CD4-positive, CD25-positive, alpha-beta regulatory T cell (primary cell): ENCODE results near the gene RAVER2. TPM values are rescaled to one million over a fixed set of nuclear protein-coding genes. Genes with fewer than 3 reads are reported as not detected.
"Not testable (repeated sequence)": the region's sequence is repeated elsewhere in the genome, so short reads cannot be mapped to it uniquely, and the experiment has no call there.

Experiments
- ATAC-seq, 2 donors: fragments of 150-1000 bp; cut with Tn5 transposase; one replicate each; pipeline ENCODE4 v1.10.0; 2021; ENCODE audit warnings: low read depth in 2 of 2, moderate number of reproducible peaks in 2 of 2, moderate library complexity in 1 of 2
- DNase-seq, 3 donors: peaks; one replicate each; pipeline versions ENCODE4 v3.0.0 to v3.0.0-alpha.2; 2012 to 2022; ENCODE audit warnings: mixed read lengths in 1 of 3
- H3K27ac ChIP-seq: one replicate; pipeline ENCODE4 v1.7.0; 2013; ENCODE audit warnings: mild to moderate bottlenecking, low read length; ENCODE audit not compliant: insufficient read depth, poor library complexity, severe bottlenecking
- H3K27me3 ChIP-seq: one replicate; pipeline ENCODE4 v1.7.0; 2013; ENCODE audit warnings: low read length; ENCODE audit not compliant: control insufficient read depth, insufficient read depth
- H3K36me3 ChIP-seq: one replicate; pipeline ENCODE4 v1.7.0; 2013; ENCODE audit warnings: mild to moderate bottlenecking, low read length, moderate library complexity; ENCODE audit not compliant: control insufficient read depth, insufficient read depth
- H3K4me1 ChIP-seq: 2 replicates; pipeline ENCODE4 v1.7.0; 2013; ENCODE audit warnings: mild to moderate bottlenecking, low read length; ENCODE audit not compliant: insufficient read depth, control insufficient read depth, poor library complexity, severe bottlenecking
- H3K4me3 ChIP-seq: one replicate; pipeline ENCODE4 v1.7.0; 2013; ENCODE audit warnings: low read depth, mild to moderate bottlenecking, low read length, moderate library complexity
- H3K9me3 ChIP-seq, 2 experiments: 1 replicate in 1 of 2; 2 replicates in 1 of 2; pipeline ENCODE4 v1.7.0; 2013; ENCODE audit warnings: low read length in 2 of 2, mild to moderate bottlenecking in 1 of 2, moderate library complexity in 1 of 2; ENCODE audit not compliant: control insufficient read depth in 2 of 2
- H3K27ac Mint-ChIP-seq, 3 donors: one replicate each; pipeline ENCODE4 v1.8.0; 2020 to 2022; ENCODE audit warnings: mild to moderate bottlenecking in 3 of 3, mixed read lengths in 3 of 3, moderate library complexity in 2 of 3
- H3K27me3 Mint-ChIP-seq: one replicate; pipeline ENCODE4 v1.8.0; 2022; ENCODE audit warnings: mild to moderate bottlenecking, mixed read lengths
- H3K36me3 Mint-ChIP-seq: one replicate; pipeline ENCODE4 v1.8.0; 2020; ENCODE audit warnings: mixed read lengths
- H3K4me1 Mint-ChIP-seq, 4 donors: one replicate each; pipeline ENCODE4 v1.8.0; 2020 to 2022; ENCODE audit warnings: mixed read lengths in 4 of 4, mild to moderate bottlenecking in 1 of 4
- H3K4me3 Mint-ChIP-seq, 4 donors: one replicate each; pipeline ENCODE4 v1.8.0; 2020 to 2022; ENCODE audit warnings: mild to moderate bottlenecking in 4 of 4, mixed read lengths in 4 of 4, moderate library complexity in 3 of 4
- H3K9me3 Mint-ChIP-seq, 7 donors: one replicate each; pipeline ENCODE4 v1.8.0; 2020 to 2022; ENCODE audit warnings: mixed read lengths in 7 of 7, mild to moderate bottlenecking in 3 of 7, moderate library complexity in 2 of 7
- polyA plus RNA-seq, 4 donors: library from polyadenylated mRNA; unstranded; fragments of 300-500 nt; fragmentation: Illumina TruSeq; gene quantifications; one replicate each; pipeline ENCODE4 v1.2.3, GENCODE V29; 2021
- total RNA-seq: library from RNA; stranded (reverse); gene quantifications from one replicate; pipeline ENCODE4 v1.2.3, GENCODE V29; 2022

RAVER2 gene
- total and polyA plus RNA-seq, 5 donors from 2014 or later: 0.32 to 0.84 (median 0.71) TPM

DNA sequence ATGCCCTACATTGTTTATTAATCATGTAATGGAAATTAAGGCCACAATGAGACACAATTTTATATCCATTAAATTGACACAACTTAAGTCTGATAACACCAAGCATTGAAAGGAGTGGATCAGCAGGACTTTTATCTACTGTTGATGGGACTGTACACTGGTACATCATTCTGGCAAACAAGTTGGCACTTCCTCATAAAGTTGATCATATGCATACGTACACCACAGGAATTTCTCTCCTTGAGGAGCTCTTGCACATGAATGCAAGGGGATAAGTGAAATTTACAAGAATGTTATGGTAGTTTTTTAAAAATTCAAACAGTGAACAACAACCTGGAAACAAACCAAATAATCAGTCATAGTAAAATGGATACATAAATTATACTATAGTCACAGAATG is 20.1 kb downstream of the RAVER2 start:
- Mint-ChIP-seq H3K4me3 (peak overlapping the region in 1 of 4 donors; percentile 13), H3K9me3 (no peaks in the 10 kb centered on the region), H3K27me3 (peaks cover 4% of the 10 kb centered on the region), H3K36me3 (no peaks in the 10 kb centered on the region), H3K27ac (no peak overlapping the region), H3K4me1 (peaks cover 0 to 3% (median 1%) of the 10 kb centered on the region in 4 donors)
- Histone ChIP-seq H3K27ac (no peak overlapping the region), H3K27me3 (no peaks in the 10 kb centered on the region), H3K36me3 (no peaks in the 10 kb centered on the region), H3K4me3 (no peak overlapping the region), H3K9me3 (no peaks in the 10 kb centered on the region), H3K4me1 (no peaks in the 10 kb centered on the region)
- no peak for ATAC-seq
- no peak for DNase-seq

DNA sequence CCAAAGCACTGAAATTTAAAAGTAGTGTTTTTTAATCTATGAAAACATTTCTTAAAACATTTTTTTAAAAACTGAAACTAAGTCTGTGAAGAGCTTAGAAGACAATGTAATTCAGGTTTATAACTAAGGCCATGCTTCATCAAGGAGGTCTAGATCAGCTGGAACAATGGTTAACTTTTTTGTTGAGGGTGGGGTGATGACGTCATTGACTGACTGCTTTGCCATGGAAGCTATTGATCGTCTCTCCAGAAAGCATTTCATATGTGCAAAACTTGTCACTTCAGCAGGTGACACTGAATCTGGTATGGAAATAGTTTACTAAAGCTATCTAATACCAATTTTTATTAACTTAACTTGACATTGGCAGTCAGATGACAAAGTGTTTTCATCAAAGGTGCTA is 21.0 kb downstream of the RAVER2 start:
- H3K27ac Mint-ChIP-seq: no peak overlapping the region
- Histone ChIP-seq H3K4me1 (no peaks in the 10 kb centered on the region), H3K27ac (no peak overlapping the region), H3K9me3 (no peaks in the 10 kb centered on the region), H3K36me3 (no peaks in the 10 kb centered on the region), H3K27me3 (no peaks in the 10 kb centered on the region), H3K4me3 (no peak overlapping the region)
- DNase-seq (no peak), ATAC-seq (no peak)
- peaks cover 4% of the 10 kb centered on the region for H3K27me3 Mint-ChIP-seq
- H3K4me1 Mint-ChIP-seq: peaks cover 0 to 7% (median 2%) of the 10 kb centered on the region in 4 donors
- no peak overlapping the region for H3K4me3 Mint-ChIP-seq
- H3K36me3 Mint-ChIP-seq: no peaks in the 10 kb centered on the region
- H3K9me3 Mint-ChIP-seq: peaks cover 0 to 6% (median 0%) of the 10 kb centered on the region in 7 donors

DNA sequence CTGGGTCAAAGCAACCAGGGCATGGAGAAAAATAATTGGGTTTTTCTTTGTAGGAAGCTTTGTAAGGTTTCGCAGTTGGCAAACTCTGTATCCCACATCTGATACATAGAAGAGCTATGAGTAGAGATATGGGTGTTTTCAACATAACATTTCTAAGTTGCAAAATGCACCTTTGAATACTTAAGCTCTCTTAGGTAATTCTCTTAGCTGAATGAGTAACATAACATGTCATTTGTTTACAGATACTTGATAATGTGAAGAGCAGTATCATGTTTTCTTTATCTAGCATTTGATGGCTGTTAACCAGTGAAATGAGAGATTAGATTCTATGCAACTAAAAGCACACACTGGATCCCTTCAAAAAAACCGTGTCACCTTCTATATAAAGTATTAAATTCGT is 21.6 kb downstream of the RAVER2 start:
- peaks cover 0 to 8% (median 0%) of the 10 kb centered on the region in 7 donors for H3K9me3 Mint-ChIP-seq
- no peak for ATAC-seq
- H3K27ac ChIP-seq: no peak overlapping the region
- no peak overlapping the region for H3K4me3 ChIP-seq
- no peaks in the 10 kb centered on the region for H3K9me3 ChIP-seq
- no peak overlapping the region for H3K27ac Mint-ChIP-seq
- peaks cover under 1% of the 10 kb centered on the region for H3K27me3 Mint-ChIP-seq
- H3K36me3 Mint-ChIP-seq: no peaks in the 10 kb centered on the region
- H3K27me3 ChIP-seq: no peaks in the 10 kb centered on the region
- H3K4me3 Mint-ChIP-seq: no peak overlapping the region
- DNase-seq: no peak
- no peaks in the 10 kb centered on the region for H3K4me1 ChIP-seq
- H3K36me3 ChIP-seq: no peaks in the 10 kb centered on the region
- H3K4me1 Mint-ChIP-seq: peaks cover 0 to 7% (median 2%) of the 10 kb centered on the region in 4 donors

DNA sequence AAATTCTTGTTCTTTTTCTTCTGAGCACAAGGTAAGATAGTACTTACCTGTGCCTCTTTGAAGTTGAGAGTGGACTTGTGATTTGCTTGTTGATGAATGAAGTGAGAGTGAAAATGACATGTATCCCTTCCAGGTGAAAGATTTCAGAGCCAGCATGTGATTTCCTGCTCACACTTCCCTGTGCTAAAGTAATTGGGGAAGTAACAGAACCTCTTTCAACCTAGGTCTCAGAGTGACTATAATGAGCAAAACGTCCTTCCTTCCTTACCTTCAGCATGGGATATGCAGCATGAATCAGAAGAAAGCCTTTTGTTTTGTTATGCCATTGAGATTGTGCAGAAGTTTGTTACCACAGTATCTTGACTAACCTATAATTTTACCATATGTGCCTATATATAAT is 24.6 kb downstream of the RAVER2 start:
- Mint-ChIP-seq H3K4me3 (no peak overlapping the region), H3K9me3 (peaks cover 0 to 8% (median 5%) of the 10 kb centered on the region in 7 donors), H3K27ac (no peak overlapping the region), H3K27me3 (peaks cover 5% of the 10 kb centered on the region), H3K36me3 (no peaks in the 10 kb centered on the region), H3K4me1 (peaks cover 0 to 7% (median 2%) of the 10 kb centered on the region in 4 donors)
- Histone ChIP-seq H3K4me1 (no peaks in the 10 kb centered on the region), H3K4me3 (no peak overlapping the region), H3K36me3 (no peaks in the 10 kb centered on the region), H3K27ac (no peak overlapping the region), H3K9me3 (no peaks in the 10 kb centered on the region), H3K27me3 (no peaks in the 10 kb centered on the region)
- ATAC-seq: no peak
- no peak for DNase-seq

DNA sequence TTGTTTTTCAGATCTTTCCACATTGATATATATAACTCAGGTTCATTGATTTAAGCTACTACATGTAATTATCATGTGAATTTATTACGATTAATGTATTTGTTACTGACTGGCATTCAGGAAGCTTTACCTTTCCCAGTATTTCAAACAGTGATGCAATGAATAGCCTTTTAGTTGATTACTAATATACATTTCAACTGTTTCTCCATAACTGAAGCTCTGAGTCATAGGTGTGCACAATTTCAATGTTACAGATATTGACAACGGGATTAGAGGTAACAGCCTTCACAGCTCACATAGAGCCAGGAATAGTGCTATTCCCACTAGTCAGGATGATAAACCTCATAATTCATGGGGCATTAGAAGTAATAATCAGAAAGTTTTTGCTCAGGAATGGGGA is 25.1 kb downstream of the RAVER2 start:
- H3K27me3 Mint-ChIP-seq: peaks cover 5% of the 10 kb centered on the region
- Histone ChIP-seq H3K27me3 (no peaks in the 10 kb centered on the region), H3K4me1 (no peaks in the 10 kb centered on the region), H3K4me3 (no peak overlapping the region), H3K9me3 (no peaks in the 10 kb centered on the region), H3K27ac (no peak overlapping the region), H3K36me3 (no peaks in the 10 kb centered on the region)
- H3K4me3 Mint-ChIP-seq: no peak overlapping the region
- ATAC-seq: no peak
- no peak overlapping the region for H3K27ac Mint-ChIP-seq
- peaks cover 0 to 7% (median 2%) of the 10 kb centered on the region in 4 donors for H3K4me1 Mint-ChIP-seq
- DNase-seq: no peak
- peaks cover 0 to 8% (median 5%) of the 10 kb centered on the region in 7 donors for H3K9me3 Mint-ChIP-seq
- no peaks in the 10 kb centered on the region for H3K36me3 Mint-ChIP-seq

DNA sequence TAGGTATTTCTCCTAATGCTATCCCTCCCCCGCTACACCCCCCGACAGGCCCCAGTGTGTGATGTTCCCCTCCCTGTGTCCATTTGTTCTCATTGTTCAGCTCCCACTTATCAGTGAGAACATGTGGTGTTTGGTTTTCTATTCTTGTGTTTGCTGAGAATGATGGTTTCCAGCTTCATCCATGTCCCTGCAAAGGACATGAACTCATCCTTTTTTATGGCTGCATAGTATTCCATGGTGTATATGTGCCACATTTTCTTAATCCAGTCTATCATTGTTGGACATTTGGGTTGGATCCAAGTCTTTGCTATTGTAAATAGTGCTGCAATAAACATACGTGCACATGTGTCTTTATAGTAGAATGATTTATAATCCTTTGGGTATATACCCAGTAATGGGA is 28.4 kb downstream of the RAVER2 start:
- not testable (repeated sequence) for H3K36me3 Mint-ChIP-seq, H3K27ac ChIP-seq, H3K27me3 Mint-ChIP-seq, H3K4me1 ChIP-seq, H3K4me3 ChIP-seq, H3K27me3 ChIP-seq, DNase-seq, ATAC-seq, H3K4me3 Mint-ChIP-seq, H3K4me1 Mint-ChIP-seq, H3K36me3 ChIP-seq, H3K27ac Mint-ChIP-seq, H3K9me3 ChIP-seq
- H3K9me3 Mint-ChIP-seq: peaks cover 0 to 10% (median 6%) of the 10 kb centered on the region in 7 donors

DNA sequence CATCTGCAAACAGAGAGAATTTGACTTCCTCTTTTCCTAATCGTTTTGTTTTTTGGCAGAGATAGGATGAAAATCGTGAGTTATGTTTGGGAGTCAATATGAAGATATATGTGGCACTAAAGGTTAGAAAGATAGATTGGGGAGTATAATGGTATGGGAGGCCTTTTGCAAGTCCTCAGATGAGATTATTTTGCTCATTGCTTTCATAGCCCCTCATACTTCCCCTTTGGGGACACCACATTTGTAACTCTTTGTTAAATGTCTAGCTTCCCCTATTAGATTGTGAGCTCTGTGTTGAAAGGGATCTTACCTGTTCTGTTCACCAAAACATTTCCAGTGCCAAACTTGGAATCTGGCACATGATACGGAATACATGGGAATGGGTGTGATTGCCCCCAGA is 30.2 kb downstream of the RAVER2 start:
- no peak overlapping the region for H3K27ac ChIP-seq

DNA sequence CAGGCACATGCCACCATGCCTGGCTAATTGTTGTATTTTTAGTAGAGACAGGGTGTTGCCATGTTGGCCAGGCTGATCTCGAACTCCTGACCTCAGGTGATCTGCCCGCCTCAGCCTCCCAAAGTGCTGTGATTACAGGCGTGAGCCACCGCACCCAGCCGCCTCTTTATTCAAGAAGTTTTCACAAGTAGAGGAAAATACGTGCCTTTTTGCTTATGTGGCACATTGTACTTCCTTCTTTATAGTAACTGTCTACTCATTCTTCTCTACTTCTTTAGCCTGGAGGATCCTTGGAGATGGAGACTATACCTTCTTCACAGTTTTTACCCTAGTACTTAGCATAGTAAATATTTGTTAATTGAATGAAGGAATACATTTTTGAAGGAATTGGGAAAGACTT is 37.2 kb downstream of the RAVER2 start:
- H3K4me3 Mint-ChIP-seq, H3K4me3 ChIP-seq, ATAC-seq, H3K9me3 Mint-ChIP-seq, H3K27ac ChIP-seq, H3K9me3 ChIP-seq, H3K27me3 Mint-ChIP-seq, H3K4me1 ChIP-seq, H3K27ac Mint-ChIP-seq, H3K36me3 ChIP-seq, DNase-seq, H3K4me1 Mint-ChIP-seq, H3K36me3 Mint-ChIP-seq, H3K27me3 ChIP-seq: not testable (repeated sequence)

More for the DNA sequence above, 30.2 kb downstream of the RAVER2 start:
- Mint-ChIP-seq H3K27me3 (peaks cover 5% of the 10 kb centered on the region), H3K36me3 (no peaks in the 10 kb centered on the region), H3K4me1 (peaks cover 0 to 3% (median under 1%) of the 10 kb centered on the region in 4 donors), H3K27ac (no peak overlapping the region), H3K9me3 (peaks cover 0 to 10% (median 6%) of the 10 kb centered on the region in 7 donors), H3K4me3 (no peak overlapping the region)
- DNase-seq (no peak), ATAC-seq (no peak)
- H3K9me3 ChIP-seq: no peaks in the 10 kb centered on the region
- no peak overlapping the region for H3K4me3 ChIP-seq
- no peaks in the 10 kb centered on the region for H3K27me3 ChIP-seq
- no peaks in the 10 kb centered on the region for H3K36me3 ChIP-seq
- H3K4me1 ChIP-seq: no peaks in the 10 kb centered on the region
